ENCODE data around the gene IL17RE. TPM values are rescaled to one million over a fixed set of nuclear protein-coding genes. Genes with fewer than 3 reads are reported as not detected.

IL17RE gene
- total and polyA plus RNA-seq, 2 of the 13 experiments (the other 11 are each of a cell fraction or from before 2014, with no cell fraction given) = 14.5 to 24.1 TPM

DNA sequence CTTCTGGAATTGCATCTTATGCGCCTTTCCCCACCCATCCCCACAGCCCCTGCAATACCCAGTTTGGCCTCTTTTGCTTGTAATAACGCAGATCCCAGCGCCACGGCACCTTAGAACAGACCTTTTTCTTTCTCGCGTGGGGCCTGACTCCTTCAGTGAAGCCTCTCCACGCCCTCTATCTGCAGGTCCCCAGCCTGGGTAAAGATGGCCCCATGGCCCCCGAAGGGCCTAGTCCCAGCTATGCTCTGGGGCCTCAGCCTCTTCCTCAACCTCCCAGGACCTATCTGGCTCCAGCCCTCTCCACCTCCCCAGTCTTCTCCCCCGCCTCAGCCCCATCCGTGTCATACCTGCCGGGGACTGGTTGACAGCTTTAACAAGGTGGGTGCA, 31.6 kb downstream of the IL17RE start:
- no peaks in the 10 kb centered on the region for H4K20me1 ChIP-seq (ENCODE audit: insufficient read depth, low read length)
- DNase-seq (ENCODE audit: low spot score) = no peak
- TF ChIP-seq ZNF30 (CRISPR knock-in tag; IDR thresholded peaks at IDR 0.05) = 0 out of 2 replicates have a peak, but pooled peaks have one; percentile 0
- TF ChIP-seq KDM5A (IDR thresholded peaks at IDR 0.05; ENCODE audit: borderline replicate concordance, low read length) = 0 out of 2 replicates have a peak, but pooled peaks have one; percentile 4
- TF ChIP-seq, protein P1, sequence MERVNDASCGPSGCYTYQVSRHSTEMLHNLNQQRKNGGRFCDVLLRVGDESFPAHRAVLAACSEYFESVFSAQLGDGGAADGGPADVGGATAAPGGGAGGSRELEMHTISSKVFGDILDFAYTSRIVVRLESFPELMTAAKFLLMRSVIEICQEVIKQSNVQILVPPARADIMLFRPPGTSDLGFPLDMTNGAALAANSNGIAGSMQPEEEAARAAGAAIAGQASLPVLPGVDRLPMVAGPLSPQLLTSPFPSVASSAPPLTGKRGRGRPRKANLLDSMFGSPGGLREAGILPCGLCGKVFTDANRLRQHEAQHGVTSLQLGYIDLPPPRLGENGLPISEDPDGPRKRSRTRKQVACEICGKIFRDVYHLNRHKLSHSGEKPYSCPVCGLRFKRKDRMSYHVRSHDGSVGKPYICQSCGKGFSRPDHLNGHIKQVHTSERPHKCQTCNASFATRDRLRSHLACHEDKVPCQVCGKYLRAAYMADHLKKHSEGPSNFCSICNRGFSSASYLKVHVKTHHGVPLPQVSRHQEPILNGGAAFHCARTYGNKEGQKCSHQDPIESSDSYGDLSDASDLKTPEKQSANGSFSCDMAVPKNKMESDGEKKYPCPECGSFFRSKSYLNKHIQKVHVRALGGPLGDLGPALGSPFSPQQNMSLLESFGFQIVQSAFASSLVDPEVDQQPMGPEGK (CRISPR knock-in tag; IDR thresholded peaks at IDR 0.05) = no peak
- peak; percentile 52; the same call in 1 of the 2 replicates for TF ChIP-seq ZNF501 (CRISPR knock-in tag; IDR thresholded peaks at IDR 0.05)
- H3K4me3 ChIP-seq (replicated peaks in 1 of 3; ENCODE audit: insufficient read depth in 1 of 3, low read depth in 2 of 3, low read length in 3 of 3) = peak overlapping the region; percentile 70 to 82 (median 80)
- intact Hi-C loops (cut with micrococcal nuclease; ENCODE audit: unreplicated experiment) (loop anchor here (5.0 kb wide), 1 partner anchor 37 kb away; no protein-coding TSS in a partner anchor), in situ Hi-C loops (cut with HindIII; ENCODE audit: extremely low pct_ligation_motif_present, low pct_unique_long_range_greater_than_20kb) (no loop called here)
- no peak for FAIRE-seq
- no peak overlapping the region for H2AFZ ChIP-seq (ENCODE audit: low read length)
- H3K4me1 ChIP-seq (ENCODE audit: insufficient read depth, low read length) = peaks cover 48% of the 10 kb centered on the region
- H3K27me3 ChIP-seq (ENCODE audit: control insufficient read depth in 1 of 2, insufficient read depth in 2 of 2, low read length in 2 of 2) = no peaks in the 10 kb centered on the region
- H3K9ac ChIP-seq (ENCODE audit: insufficient read depth, low read depth, low read length) = peak overlapping the region; percentile 85
- H3K4me2 ChIP-seq (ENCODE audit: low read depth, low read length) = peak overlapping the region; percentile 86
- H3K79me2 ChIP-seq (ENCODE audit: insufficient read depth, low read length) = peaks cover 20% of the 10 kb centered on the region
- POLR2A ChIA-PET = interaction anchor here (1.0 to 7.6 kb wide), 13 partner anchors 8 to 269 kb away, joined by 3 to 124 read pairs (median 11); partner anchors contain the start of genes IL17RC, IL17RE and VHL
- H3K9me3 ChIP-seq (ENCODE audit: low read length) = no peaks in the 10 kb centered on the region
- H3K36me3 ChIP-seq (replicated peaks in 1 of 2; ENCODE audit: control insufficient read depth in 1 of 2, insufficient read depth in 2 of 2, low read length in 2 of 2) = peaks cover 0 to 18% of the 10 kb centered on the region in 2 experiments; a peak in 2 of 5 replicates
- WGBS (ENCODE audit: low lambda C conversion rate) = 7% methylated on average over 11 of the region's 11 CpGs
- CTCF ChIA-PET (ENCODE audit: low intra/inter-chr PET ratio, low total read pairs) = interaction anchor here (3.1 kb wide), 1 partner anchor 12 kb away, joined by 14 read pairs; no protein-coding TSS in a partner anchor
- no TSS peak for BruUV-seq (replicated peaks)
- H3K27ac ChIP-seq (ENCODE audit: extremely low read length, insufficient read depth, low read length) = peak overlapping the region; percentile 92
- ATAC-seq = peak; percentile 7

DNA sequence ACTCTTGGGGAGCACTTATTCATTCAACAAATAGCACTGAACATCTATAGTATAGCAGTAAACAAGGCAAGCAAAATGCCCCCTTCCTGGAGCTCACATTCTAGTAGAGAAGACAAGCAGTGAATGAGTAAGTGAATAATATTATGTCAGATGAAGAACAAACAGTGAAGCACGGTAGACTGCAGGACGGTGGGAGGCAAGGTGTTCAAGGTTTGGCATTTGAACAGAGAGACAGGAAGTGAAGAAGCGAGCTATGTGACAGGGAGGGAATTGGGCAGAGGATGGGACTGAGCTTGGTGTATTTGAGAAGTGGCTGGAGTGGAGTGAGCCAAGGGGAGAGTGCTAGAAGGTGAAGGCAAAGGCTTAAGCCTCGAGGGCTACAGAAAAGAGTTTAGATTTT, 32.3 kb downstream of the IL17RE start:
- Histone ChIP-seq H3K27me3 (ENCODE audit: control insufficient read depth in 1 of 2, insufficient read depth in 2 of 2, low read length in 2 of 2) (no peaks in the 10 kb centered on the region), H3K9ac (ENCODE audit: insufficient read depth, low read depth, low read length) (peak overlapping the region; percentile 85), H3K9me3 (ENCODE audit: low read length) (no peaks in the 10 kb centered on the region), H4K20me1 (ENCODE audit: insufficient read depth, low read length) (no peaks in the 10 kb centered on the region), H3K36me3 (replicated peaks in 1 of 2; ENCODE audit: control insufficient read depth in 1 of 2, insufficient read depth in 2 of 2, low read length in 2 of 2) (peaks cover 0 to 18% of the 10 kb centered on the region in 2 experiments; a peak in 2 of 5 replicates), H3K4me3 (replicated peaks in 1 of 3; ENCODE audit: insufficient read depth in 1 of 3, low read depth in 2 of 3, low read length in 3 of 3) (peak overlapping the region; percentile 70 to 82 (median 80); a peak in 5 of 6 replicates), H3K4me2 (ENCODE audit: low read depth, low read length) (peak overlapping the region; percentile 86), H3K4me1 (ENCODE audit: insufficient read depth, low read length) (peaks cover 48% of the 10 kb centered on the region), H2AFZ (ENCODE audit: low read length) (no peak overlapping the region), H3K27ac (ENCODE audit: extremely low read length, insufficient read depth, low read length) (no peak overlapping the region), H3K79me2 (ENCODE audit: insufficient read depth, low read length) (peaks cover 20% of the 10 kb centered on the region)
- WGBS (ENCODE audit: low lambda C conversion rate) = 39% methylated on average over 4 of the region's 4 CpGs
- FAIRE-seq (no peak), DNase-seq (ENCODE audit: low spot score) (no peak), ATAC-seq (no peak)
- intact Hi-C loops (cut with micrococcal nuclease; ENCODE audit: unreplicated experiment) (loop anchor here (5.0 kb wide), 1 partner anchor 38 kb away; no protein-coding TSS in a partner anchor), in situ Hi-C loops (cut with HindIII; ENCODE audit: extremely low pct_ligation_motif_present, low pct_unique_long_range_greater_than_20kb) (no loop called here)
- BruUV-seq (replicated peaks) = TSS peak; percentile 63
- POLR2A ChIA-PET = interaction anchor here (1.1 to 7.6 kb wide), 5 partner anchors 12 to 90 kb away, joined by 3 to 124 read pairs (median 12); partner anchors contain the start of genes IL17RC and IL17RE
- CTCF ChIA-PET (ENCODE audit: low intra/inter-chr PET ratio, low total read pairs) = interaction anchor here (3.1 kb wide), 1 partner anchor 11 kb away, joined by 14 read pairs; no protein-coding TSS in a partner anchor
- TF ChIP-seq, protein P2, sequence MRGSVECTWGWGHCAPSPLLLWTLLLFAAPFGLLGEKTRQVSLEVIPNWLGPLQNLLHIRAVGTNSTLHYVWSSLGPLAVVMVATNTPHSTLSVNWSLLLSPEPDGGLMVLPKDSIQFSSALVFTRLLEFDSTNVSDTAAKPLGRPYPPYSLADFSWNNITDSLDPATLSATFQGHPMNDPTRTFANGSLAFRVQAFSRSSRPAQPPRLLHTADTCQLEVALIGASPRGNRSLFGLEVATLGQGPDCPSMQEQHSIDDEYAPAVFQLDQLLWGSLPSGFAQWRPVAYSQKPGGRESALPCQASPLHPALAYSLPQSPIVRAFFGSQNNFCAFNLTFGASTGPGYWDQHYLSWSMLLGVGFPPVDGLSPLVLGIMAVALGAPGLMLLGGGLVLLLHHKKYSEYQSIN (CRISPR knock-in tag; IDR thresholded peaks at IDR 0.05; ENCODE audit: borderline replicate concordance) = no peak
- no peak for TF ChIP-seq RBFOX2 (IDR thresholded peaks at IDR 0.05; ENCODE audit: low read depth, low read length)
- TF ChIP-seq SP2 (CRISPR knock-in tag; IDR thresholded peaks at IDR 0.05) = no peak
- TF ChIP-seq, protein P3, sequence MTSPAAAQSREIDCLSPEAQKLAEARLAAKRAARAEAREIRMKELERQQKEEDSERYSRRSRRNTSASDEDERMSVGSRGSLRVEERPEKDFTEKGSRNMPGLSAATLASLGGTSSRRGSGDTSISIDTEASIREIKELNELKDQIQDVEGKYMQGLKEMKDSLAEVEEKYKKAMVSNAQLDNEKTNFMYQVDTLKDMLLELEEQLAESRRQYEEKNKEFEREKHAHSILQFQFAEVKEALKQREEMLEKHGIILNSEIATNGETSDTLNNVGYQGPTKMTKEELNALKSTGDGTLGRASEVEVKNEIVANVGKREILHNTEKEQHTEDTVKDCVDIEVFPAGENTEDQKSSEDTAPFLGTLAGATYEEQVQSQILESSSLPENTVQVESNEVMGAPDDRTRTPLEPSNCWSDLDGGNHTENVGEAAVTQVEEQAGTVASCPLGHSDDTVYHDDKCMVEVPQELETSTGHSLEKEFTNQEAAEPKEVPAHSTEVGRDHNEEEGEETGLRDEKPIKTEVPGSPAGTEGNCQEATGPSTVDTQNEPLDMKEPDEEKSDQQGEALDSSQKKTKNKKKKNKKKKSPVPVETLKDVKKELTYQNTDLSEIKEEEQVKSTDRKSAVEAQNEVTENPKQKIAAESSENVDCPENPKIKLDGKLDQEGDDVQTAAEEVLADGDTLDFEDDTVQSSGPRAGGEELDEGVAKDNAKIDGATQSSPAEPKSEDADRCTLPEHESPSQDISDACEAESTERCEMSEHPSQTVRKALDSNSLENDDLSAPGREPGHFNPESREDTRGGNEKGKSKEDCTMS (CRISPR knock-in tag; conservative IDR thresholded peaks at IDR 0.05) = no peak
- no peak for TF ChIP-seq ZMYM3 (CRISPR knock-in tag; IDR thresholded peaks at IDR 0.05)
- no peak for TF ChIP-seq CBX2 (IDR thresholded peaks at IDR 0.05; ENCODE audit: low read depth, low read length)
- no peak for TF ChIP-seq CBX2 (CRISPR knock-in tag; IDR thresholded peaks at IDR 0.05; ENCODE audit: low read depth)

Measured in HepG2 (cell line).